AG04449 (cell line): ENCODE data around the gene TMEM255B.

Source experiments
- CTCF ChIA-PET: fragments of 350-600 bp; formaldehyde crosslinking; extraction: SDS; loops from one replicate; lab custom pipeline; 2021; ENCODE audit warnings: antibody characterized with exemption; lab: Yijun Ruan, JAX
- POLR2A ChIA-PET: fragments of 400-600, 350-600 bp; formaldehyde crosslinking; extraction: SDS; loops from one replicate; lab custom pipeline; 2020; ENCODE audit warnings: antibody characterized with exemption, inconsistent platforms; lab: Yijun Ruan, JAX
- DNase-seq: peaks from one replicate; pipeline ENCODE4 v3.0.0-alpha.2; 2010; ENCODE audit warnings: low read depth, low spot score
- H3K4me3 ChIP-seq: 2 replicates; pipeline ENCODE4 v1.5.1; 2011; ENCODE audit warnings: low read depth, mild to moderate bottlenecking, control low read depth, low read length
- TF ChIP-seq, protein P1 (sequence below): IDR thresholded peaks from one replicate; pipeline ENCODE4 v1.5.1; 2011; ENCODE audit warnings: mild to moderate bottlenecking, moderate library complexity, low read length, control low read depth, inconsistent platforms; ENCODE audit not compliant: insufficient read depth; ENCODE audit errors: missing control alignments

Gene TMEM255B

DNA sequence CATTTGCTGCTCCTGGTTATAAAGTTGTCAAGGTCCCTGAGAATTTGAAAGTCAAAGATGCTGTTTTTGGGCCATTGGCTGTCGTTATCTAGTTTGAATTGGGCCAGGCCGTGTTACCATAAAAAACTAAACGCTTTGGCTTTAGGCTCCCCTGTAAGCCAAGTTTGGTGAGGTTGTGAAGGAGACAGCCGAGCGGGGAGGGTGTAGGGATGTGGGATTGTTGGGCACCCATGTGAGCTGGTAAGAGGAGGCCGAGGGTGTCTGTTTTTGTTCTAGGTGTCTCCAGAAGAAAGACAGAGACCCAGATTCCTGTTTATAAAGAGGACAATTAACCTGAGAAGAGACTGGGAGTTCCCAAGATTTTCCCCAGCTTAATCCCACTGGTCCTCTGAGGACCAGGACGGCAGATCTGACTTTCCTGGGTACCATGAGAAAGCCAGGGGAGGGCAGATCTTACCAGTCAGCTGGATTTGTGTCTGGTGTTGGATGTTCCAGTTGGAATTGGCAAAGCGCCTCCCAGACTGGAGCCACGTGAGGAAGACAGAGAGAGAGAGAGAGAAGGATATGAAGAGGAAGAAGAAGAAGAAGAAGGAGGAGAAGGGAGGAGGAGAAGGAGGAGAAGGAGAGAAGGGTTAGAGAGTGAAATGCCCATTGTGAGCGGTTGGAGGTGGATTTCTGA is 25.1 kb downstream of the TMEM255B start:
- TF ChIP-seq, protein P1, sequence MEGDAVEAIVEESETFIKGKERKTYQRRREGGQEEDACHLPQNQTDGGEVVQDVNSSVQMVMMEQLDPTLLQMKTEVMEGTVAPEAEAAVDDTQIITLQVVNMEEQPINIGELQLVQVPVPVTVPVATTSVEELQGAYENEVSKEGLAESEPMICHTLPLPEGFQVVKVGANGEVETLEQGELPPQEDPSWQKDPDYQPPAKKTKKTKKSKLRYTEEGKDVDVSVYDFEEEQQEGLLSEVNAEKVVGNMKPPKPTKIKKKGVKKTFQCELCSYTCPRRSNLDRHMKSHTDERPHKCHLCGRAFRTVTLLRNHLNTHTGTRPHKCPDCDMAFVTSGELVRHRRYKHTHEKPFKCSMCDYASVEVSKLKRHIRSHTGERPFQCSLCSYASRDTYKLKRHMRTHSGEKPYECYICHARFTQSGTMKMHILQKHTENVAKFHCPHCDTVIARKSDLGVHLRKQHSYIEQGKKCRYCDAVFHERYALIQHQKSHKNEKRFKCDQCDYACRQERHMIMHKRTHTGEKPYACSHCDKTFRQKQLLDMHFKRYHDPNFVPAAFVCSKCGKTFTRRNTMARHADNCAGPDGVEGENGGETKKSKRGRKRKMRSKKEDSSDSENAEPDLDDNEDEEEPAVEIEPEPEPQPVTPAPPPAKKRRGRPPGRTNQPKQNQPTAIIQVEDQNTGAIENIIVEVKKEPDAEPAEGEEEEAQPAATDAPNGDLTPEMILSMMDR: no peak
- no peak for DNase-seq
- ChIA-PET POLR2A (interaction anchor here (1.7 kb wide), 1 partner anchor 18 kb away, joined by 7 read pairs; no protein-coding TSS in a partner anchor), CTCF (no interaction called here)
- H3K4me3 ChIP-seq: no peak overlapping the region

DNA sequence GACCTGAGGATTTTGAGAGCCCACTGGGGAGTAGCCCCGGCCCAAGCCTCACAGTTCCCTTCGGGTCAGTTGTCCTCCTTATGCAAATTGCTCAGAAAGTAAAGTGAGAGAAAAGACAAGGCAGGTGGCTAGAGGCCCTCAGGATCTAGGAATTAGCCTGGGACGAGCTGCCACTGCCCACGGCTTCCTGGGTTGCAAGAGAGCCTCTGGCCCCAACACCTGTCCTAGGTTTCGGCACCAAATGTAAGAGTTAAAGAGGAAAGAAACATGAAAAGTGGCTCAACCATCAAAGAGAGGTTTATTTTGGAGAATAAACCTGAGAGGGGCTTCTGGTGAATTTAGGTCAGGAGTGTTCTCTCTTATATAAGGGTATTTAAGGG is 25.6 kb downstream of the TMEM255B start:
- TF ChIP-seq, protein P1: no peak
- POLR2A ChIA-PET: interaction anchor here (1.7 kb wide), 1 partner anchor 17 kb away, joined by 7 read pairs; no protein-coding TSS in a partner anchor
- CTCF ChIA-PET: no interaction called here
- DNase-seq: no peak
- no peak overlapping the region for H3K4me3 ChIP-seq

DNA sequence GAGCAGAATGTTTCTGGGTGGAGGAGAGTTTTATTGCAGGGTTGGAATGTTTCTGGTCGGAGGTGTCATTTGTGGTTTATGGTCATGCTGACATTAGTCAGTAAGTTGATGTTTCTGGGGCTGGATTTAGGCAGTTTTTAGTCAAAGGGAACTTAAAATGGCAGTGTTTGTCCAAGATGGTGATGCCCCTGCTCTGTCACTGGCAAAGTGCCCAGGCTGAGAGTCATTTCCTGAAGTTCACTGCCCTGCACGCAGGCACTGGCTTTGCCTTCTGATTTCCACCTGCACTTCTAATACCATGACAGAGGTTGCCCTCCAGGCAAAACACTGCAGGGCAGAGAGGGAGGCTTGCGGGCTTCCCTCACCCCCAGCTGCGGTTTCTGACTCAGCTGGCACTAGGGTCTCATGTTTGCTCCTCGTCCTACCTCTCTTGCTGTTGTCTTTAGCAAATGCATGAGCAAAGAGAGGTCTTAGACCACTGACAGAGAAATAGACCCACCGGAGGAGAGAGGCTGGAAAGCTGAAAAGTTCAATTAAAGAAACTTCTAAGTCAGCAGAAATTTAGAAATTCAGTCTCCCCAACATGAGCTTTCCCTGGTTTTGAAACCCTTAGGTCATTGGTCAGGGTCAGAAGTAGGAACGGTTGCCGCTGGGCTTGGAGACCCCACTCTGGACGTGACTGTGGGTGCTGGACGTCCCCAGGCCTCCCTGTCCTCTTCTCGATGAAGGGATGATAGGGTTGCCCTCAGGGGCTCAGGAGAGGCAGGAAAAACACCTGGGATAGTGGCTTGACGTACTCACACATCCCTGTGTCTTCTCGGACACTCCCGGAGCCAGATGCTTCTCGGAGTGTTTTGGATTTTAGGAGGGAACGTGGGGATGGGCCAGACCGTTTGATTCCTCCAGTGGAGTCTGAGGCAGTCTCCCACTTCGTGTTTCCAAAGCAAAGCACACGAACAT is 26.3 kb downstream of the TMEM255B start:
- no peak overlapping the region for H3K4me3 ChIP-seq
- ChIA-PET CTCF (no interaction called here), POLR2A (interaction anchor here (1.7 kb wide), 1 partner anchor 17 kb away, joined by 7 read pairs; no protein-coding TSS in a partner anchor)
- peak; percentile 26 for DNase-seq
- TF ChIP-seq, protein P1: no peak

DNA sequence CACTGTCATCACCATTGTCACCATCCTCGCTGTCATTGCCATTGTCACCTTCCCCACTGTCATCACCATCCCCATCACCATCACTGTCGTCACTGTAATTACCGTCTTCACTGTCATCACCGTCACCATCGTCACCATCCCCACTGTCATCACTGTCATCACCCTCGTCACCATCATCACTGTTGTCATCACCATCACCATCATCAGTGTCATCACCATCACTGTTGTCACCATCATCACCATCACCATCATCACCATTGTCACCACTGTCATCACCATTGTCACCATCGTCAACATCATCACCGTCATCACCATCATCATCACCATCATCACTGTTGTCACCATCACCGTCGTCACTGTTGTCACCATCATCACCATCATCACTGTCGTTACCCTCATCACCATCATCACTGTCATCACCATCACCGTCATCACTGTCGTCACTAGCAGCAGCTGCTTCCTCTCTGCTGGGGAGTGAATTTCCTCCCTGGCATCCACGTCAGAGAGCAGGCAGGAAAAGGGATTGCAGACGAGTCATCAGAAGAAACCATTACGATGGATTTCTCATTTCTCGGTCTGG is 27.3 kb downstream of the TMEM255B start:
- POLR2A ChIA-PET: no interaction called here
- H3K4me3 ChIP-seq: no peak overlapping the region
- DNase-seq: no peak
- CTCF ChIA-PET: no interaction called here
- TF ChIP-seq, protein P1: no peak

DNA sequence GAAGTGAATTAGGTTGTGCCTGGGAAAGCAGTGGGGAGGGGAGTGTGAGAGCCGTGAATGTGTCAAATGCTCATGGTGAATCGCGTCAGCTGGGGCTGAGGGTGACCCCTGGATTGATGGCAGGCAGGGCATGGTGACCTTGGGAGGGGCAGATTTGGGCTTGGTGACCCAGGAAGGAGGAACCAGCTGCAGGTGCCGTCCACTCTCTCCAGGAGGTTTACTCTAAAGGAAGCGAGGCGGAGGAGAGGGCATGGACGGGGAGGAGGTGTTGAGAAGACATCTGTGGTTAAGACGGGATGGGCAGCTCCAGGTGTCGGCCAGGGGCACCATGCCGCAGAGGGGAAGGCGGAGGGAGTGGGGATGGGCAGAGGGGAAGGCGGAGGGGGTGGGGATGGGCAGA is 28.7 kb downstream of the TMEM255B start:
- POLR2A ChIA-PET: no interaction called here
- H3K4me3 ChIP-seq: no peak overlapping the region
- CTCF ChIA-PET: no interaction called here
- no peak for DNase-seq
- TF ChIP-seq, protein P1: no peak
